ENCODE measurements around the gene TRAIP.

Gene TRAIP

DNA sequence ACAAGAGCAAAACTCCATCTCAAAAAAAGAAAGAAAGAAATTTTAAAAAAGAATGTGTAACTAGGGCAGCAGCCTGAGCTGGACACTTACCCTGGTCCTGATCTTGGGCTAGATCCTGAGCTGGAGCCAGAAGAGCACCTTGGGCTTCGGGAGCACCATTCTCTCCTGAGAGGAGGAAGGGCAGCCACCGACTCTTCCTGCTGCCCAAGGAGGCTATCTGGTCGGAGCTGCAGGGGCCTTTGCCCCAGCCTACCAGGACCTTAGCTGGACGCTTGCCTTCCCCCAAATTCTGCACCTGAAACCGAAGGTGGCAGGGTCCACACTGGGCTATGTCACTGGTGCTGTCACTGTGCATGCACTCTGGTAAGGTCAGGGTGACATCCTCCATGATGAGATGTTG, 20.2 kb upstream of the TRAIP start:
- in situ Hi-C loops (cut with MboI; ENCODE audit: low sequenced_read_pairs): no loop called here

DNA sequence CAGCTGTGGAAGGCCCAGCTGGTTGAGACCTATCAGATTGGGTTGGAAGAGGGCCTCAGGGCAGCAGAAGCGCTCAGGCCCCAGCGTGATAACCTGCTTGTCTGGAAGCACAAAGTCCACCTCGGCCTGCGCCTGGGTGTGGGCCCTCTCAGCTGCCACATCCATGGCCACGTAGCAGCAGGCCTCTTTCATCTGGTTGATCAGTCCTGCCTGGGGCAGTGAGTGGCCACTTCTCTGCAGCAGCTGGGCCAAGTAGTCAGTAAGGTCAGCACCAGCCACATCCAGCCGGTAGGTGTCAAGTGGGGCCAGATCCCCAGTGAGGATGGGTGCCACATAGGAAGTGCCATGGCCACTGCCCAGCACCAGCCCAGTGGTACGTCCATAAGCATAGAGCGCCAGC, 17.3 kb upstream of the TRAIP start:
- in situ Hi-C loops (cut with MboI; ENCODE audit: low sequenced_read_pairs): no loop called here

DNA sequence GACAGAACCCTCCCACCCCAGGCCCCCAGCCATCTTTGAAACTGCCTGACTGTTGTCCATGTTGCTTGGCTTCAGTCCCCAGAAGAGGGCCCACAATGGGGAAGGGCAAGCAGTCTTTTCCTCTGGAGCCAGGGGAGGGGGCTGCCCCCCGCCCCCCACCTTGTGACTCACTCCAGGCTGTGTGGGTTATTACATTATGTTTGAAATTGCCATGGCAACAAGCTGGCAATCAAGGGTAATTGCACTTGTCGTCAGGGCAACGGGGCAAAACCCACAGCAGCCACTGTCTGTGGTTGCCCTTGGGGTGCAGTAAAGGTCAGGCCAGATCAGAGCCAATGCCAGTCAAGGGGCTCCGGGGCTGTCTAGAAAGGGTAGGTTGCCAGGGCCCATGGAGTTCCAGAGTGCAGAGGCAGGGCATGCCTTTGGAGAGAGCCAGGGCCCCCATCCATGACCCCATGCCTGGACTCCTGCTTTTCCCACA, 16.5 kb upstream of the TRAIP start:
- in situ Hi-C loops (cut with MboI; ENCODE audit: low sequenced_read_pairs): no loop called here

DNA sequence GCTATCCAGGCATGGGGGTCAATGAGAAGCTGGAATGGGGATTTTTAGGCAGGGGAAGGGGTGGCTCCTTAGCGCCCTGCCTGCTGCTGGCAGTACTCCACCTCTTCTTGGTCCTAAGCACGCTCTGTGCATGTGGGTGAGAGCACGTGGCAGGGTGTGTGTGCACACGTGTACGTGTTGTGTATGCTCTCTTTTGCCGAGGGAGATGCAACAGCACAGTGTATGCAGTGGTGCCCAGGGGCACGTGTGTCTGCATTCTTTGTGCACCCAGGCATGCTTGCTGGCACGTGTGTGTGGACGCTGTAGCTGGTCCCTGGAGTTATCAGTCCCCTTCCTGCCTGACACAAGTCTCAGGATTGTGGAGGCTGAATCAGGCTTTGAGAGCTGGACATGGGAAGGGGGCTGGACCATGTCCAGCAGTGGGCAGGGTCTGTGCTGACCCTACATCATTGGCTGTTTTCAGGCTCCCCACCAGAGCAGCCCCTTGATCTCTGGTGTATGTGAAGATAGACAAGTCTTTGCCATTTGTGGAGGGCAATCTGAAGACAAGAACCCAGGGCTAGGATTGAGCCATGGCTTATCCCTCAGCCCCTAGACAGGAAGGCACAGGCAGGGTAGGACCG, 15.3 kb upstream of the TRAIP start:
- in situ Hi-C loops (cut with MboI; ENCODE audit: low sequenced_read_pairs): no loop called here

- in situ Hi-C loops (cut with MboI; ENCODE audit: low sequenced_read_pairs): no loop called here
Observed at GRCh38 chr3:49869525-49870126, 13.3 kb upstream of the TRAIP start, which contains the start of gene CAMKV. CAMKV (minus strand) TSS chr3:49869906; CDS start chr3:49862388, 7,518 bp downstream.

DNA sequence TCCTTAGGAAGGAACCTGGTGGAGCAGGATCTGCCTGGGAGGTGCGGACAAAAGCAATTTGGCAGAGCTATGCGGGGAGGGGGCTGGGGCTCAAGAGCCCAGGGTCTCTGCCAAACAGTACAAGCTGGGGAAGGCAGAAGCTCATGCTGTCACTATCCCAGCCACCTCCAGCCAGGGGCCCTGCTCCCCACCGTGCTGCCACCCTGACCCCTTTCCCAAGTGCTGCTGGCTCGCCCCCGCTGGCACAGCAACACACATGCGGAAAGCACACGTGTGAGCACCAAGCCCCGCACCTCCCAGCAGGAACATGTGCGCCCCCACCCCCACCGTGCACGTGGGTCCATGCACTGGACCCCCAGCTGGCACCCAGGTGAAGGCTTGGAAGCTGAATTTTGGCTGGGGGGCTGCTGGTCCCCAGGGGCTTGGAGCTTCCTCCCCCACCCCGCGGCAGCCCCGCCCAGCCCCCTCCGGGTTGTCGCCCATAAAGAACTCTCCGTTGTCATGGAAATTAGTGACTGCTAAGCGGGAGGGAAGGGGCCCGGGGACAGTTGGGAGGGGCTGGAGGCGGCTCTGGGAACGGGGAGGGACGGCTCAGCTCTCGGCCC, 12.6 kb upstream of the TRAIP start:
- in situ Hi-C loops (cut with MboI; ENCODE audit: low sequenced_read_pairs): no loop called here

- in situ Hi-C loops (cut with MboI; ENCODE audit: low sequenced_read_pairs): no loop called here
Observed at GRCh38 chr3:49867871-49868321, 11.5 kb upstream of the TRAIP start.

- in situ Hi-C loops (cut with MboI; ENCODE audit: low sequenced_read_pairs): no loop called here
Observed at GRCh38 chr3:49867400-49867799, 11.0 kb upstream of the TRAIP start.

DNA sequence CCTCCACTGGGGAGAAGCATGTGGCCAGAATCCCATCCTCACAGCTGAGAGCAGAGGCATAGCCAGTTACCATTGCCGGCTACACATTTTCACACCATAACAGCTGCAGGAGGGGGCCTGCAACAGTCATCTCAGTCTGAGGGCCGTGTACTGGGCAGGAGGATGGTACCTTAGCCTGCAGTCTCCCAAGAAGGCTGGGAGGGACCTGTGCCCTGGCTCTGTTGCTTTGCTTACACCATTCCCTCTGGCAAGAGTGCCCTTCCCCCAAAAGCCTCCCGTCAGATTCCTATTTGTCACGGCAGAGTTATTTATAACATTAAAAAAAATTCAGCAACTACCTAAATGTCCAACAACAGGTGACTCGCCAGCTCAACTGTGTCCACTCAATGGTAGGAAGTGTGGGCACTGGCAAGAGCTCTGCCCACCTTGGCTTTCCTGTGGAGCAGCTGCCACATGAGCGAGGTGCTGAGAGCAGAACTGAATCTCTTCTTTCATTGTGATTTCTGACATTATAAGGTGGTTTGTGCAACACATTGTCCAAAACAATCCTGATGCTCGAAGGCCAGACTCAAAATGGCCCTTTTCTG, 8.9 kb upstream of the TRAIP start:
- in situ Hi-C loops (cut with MboI; ENCODE audit: low sequenced_read_pairs): no loop called here

DNA sequence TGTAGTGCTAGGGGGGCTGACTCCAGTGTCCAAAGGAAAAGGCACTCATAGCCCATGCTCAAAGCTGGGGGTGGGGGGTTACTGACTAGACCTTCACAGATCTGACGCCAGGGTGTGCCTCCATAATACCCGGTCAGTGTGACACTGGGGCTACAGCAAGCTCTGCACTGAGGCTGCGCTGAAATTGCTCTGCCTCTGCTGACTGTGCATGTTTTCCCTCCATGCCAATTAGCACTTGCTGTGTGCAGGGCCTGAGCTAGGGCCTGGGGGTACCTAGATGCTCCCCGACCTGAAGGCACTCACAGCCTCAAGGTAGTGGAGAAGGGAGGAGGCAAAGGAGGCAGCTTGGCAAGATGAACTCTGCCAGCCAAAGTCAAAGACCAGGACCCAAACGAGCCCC, 8.1 kb upstream of the TRAIP start:
- in situ Hi-C loops (cut with MboI; ENCODE audit: low sequenced_read_pairs): no loop called here

DNA sequence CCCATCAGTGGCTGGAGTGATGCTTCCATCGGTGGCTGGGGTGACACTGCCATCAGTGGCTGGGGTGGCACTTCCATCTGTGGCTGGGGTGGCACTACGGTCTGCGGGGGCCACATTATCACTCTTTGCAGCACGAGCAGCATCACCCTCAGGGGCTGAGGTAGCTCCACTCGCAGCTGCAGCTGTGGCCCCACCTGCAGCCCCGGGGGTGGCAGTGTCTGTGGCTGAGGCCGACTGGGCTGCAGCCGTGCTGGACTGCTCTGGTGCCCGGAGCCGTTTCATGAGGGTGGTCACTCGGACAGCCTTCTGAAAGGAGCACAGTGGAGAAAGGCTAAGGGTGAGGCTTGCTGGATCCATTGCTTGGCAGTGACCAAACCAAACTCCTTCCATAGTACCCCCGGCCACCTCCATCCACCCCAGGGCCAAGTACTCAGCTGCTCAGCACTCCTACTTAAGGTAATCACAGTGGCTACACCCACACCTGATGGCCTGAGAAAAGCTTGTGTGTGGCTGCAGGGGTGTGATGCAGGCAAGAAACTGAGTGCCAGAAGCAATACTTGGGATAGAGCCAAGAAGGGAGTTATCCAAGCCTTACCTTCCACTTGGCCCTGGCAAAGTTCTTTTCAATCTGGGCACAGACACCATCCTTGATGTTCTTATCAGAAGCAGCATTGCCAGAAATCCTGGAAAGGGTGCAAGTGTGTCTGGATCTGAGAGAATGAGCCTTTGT, 3.4 kb upstream of the TRAIP start:
- in situ Hi-C loops (cut with MboI; ENCODE audit: low sequenced_read_pairs): no loop called here

DNA sequence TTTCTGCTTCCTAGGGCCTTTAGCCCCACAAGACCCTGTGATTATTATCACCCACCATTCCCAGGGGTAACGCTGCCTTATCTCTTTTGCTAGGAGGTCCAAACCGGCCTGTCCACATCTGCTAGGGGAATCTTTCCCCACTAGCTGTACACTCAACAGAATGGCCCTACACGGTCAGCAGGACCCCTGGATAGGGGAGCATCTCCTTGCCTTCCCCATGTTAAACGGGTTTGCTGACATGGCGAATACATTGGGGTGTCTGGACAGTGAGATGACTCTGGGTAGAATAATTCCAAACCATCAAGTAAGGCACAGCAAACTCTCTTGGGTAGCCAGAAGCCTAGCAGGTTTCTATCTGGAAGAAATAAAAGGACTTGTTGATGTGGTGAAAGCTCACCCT, 702 bp downstream of the TRAIP start:
- in situ Hi-C loops (cut with MboI; ENCODE audit: low sequenced_read_pairs): no loop called here

DNA sequence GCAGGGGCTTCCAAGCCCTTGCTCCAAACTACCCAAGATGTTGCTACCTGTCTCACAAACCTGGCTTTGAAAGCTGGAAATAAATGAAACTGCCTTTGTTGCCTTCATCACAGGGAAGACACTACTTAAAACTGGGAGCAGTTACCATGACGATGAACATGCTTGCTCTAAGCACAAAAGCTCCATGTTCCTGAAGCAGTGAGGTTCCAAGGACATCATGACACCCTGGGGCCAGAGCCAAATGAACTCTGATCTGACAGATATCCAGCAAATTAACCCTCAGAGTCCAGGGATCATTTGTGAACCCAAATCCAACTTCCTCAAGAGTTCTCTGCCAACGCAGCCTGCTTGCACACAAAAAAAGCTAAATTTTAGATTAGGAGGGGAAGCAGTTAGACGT, 10.7 kb downstream of the TRAIP start:
- in situ Hi-C loops (cut with MboI; ENCODE audit: low sequenced_read_pairs): no loop called here

DNA sequence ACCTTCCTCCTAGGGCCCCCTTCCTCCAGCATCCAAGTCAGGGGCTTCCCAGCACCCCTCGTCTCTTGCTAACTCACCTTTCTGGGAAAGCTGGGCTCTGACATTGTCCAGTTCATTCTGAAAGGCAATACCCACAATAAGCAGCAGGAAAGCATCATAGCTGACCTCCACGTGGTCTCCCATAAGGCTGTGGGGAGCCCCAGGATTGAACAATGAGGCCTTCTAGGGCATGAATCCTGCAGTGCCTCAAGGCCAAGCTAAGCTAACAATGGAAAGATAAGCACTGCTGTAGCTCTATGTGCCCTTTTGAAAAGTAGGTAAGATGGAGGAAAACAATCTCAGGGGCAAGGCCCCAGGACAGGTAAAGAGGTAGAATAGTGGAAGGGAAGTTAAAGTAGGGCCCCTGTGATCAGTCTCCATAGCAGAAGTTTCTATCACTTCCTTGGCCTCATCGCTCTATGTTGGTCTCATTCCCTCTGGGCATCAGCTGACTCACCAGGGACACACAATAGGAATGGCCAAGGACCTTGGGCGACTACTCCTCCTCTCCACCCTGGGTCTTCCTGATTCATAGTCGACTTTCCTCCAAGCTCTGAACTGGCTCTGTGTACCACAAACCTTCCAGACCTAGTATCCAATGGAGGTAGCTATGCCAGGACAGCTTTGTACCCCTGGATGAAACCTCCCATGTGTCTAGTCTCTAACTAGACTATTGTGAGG, 11.7 kb downstream of the TRAIP start:
- in situ Hi-C loops (cut with MboI; ENCODE audit: low sequenced_read_pairs): no loop called here

DNA sequence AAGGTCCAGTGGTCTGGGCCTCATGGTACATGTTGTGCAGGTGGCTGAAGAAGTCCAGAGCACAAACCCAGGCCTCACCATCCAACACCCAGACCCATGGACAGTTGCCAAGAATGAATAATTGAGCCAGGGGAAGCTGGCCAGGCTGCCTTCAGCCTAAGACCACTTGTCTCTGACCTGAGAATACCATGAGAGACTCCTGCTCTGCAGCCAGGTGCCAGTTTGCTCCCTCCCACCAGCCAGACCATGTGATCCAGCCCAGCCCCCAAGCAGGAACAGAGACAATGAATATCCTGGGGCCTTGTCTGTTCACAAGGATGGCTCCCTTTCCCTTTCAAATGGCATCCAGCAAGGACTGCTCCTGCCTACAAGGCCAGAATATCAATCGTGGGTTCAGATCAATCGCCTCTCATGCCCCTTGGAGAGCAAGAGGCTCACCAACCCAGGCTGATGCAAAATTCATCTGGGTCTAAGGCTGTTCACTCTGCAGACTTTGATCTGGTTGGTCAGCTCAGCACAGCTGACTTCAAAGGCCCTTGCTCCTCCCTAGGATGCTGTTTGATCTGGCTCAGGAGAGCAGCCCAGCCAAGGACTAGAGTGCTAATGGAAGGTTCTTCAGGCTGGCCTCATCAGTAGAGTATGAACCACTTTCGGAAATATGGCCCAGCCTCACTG, 13.4 kb downstream of the TRAIP start:
- in situ Hi-C loops (cut with MboI; ENCODE audit: low sequenced_read_pairs): no loop called here

- in situ Hi-C loops (cut with MboI; ENCODE audit: low sequenced_read_pairs): no loop called here
Observed at GRCh38 chr3:49841806-49842205, 14.6 kb downstream of the TRAIP start.

- in situ Hi-C loops (cut with MboI; ENCODE audit: low sequenced_read_pairs): no loop called here
Observed at GRCh38 chr3:49841126-49841696, 15.2 kb downstream of the TRAIP start.

DNA sequence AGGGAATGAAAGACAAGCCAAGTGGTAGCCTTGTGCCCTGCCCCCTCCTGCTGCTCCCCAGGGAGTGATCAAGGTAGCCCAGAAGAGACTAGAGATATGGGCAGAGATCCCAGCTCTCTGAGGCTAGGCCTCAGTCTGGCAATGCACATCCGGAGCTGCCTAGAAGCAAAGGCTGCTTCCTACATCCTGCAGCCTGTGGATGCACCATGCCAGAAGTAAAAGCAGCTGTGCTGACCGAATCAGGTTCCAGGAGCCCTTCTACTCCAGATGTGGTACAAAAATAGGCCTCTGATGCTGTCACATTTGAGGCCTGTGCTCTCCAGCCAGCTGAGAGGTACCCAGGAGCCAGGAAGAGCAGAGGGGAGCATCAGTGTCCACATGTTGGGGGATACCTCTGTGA, 16.0 kb downstream of the TRAIP start:
- in situ Hi-C loops (cut with MboI; ENCODE audit: low sequenced_read_pairs): no loop called here

DNA sequence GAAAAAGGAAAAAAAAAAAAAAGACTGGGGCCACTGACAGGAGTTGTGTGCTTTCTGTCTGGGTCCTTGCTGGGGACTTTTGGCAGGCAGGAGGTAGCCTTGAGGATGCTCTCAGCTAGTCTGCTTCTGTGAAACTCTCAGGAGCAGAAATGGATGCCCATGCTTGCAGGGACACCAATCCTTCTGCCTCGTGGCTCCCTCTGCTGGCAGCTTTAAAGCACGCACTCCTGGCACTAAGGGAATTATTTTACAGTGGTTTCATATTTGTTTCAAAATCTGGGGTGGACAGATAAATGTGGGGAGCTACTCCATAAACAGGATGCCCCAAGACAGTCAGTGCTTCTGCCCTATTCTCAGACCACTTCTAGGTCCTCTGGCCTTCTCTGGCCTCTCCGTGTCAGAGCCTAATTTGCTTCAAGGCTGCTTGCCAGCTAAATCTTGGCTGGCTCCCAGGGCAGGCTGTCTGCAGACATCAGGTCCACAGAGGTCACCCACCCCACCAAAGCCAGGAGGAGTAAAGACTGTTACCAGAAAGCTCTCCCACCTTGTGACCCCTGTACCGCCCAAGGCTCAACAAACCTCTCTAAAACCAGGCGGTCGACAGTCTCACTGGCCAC, 17.1 kb downstream of the TRAIP start:
- in situ Hi-C loops (cut with MboI; ENCODE audit: low sequenced_read_pairs): no loop called here
